ENCODE results near the gene CFAP77. TPM values are rescaled to one million over a fixed set of nuclear protein-coding genes. Genes with fewer than 3 reads are reported as not detected.

The CFAP77 gene
- total RNA-seq, 1 donor from 2014 or later = not detected

GRCh38 chr9:132401824-132402223 lies 8.2 kb upstream of the CFAP77 start:
- DNase-seq = no peak
- no peak for ATAC-seq
- H3K4me3 ChIP-seq = no peak overlapping the region
- no peak for TF ChIP-seq CTCF (IDR thresholded peaks at IDR 0.05)
- H3K36me3 ChIP-seq = peaks cover 49% of the 10 kb centered on the region
- H3K27me3 ChIP-seq = no peaks in the 10 kb centered on the region
- H3K27ac ChIP-seq = no peak overlapping the region
- intact Hi-C loops (cut with DNase I) = no loop called here
- peaks cover 12% of the 10 kb centered on the region for H3K4me1 ChIP-seq
- no peaks in the 10 kb centered on the region for H3K9me3 ChIP-seq

- no peaks in the 10 kb centered on the region for H3K27me3 ChIP-seq
- H3K27ac ChIP-seq = no peak overlapping the region
- peaks cover 12% of the 10 kb centered on the region for H3K4me1 ChIP-seq
- ATAC-seq (no peak), DNase-seq (no peak)
- intact Hi-C loops (cut with DNase I) = no loop called here
- H3K9me3 ChIP-seq = no peaks in the 10 kb centered on the region
- TF ChIP-seq CTCF (IDR thresholded peaks at IDR 0.05) = no peak
- no peak overlapping the region for H3K4me3 ChIP-seq
- H3K36me3 ChIP-seq = peaks cover 24% of the 10 kb centered on the region
Measured at GRCh38 chr9:132404228-132404881, 5.7 kb upstream of the CFAP77 start.

GRCh38 chr9:132406554-132407122 lies 3.4 kb upstream of the CFAP77 start, which contains the start of gene TTF1:
Gene TTF1 (minus strand): TSS chr9:132406840. CDS start chr9:132402821, 4,019 bp downstream.
- DNase-seq (peak; percentile 95), ATAC-seq (peak; percentile 91)
- TF ChIP-seq CTCF (IDR thresholded peaks at IDR 0.05) = no peak
- intact Hi-C loops (cut with DNase I) = no loop called here
- H3K27me3 ChIP-seq = peaks cover 18% of the 10 kb centered on the region
- H3K4me1 ChIP-seq = peaks cover 30% of the 10 kb centered on the region
- H3K36me3 ChIP-seq = peaks cover 12% of the 10 kb centered on the region
- no peaks in the 10 kb centered on the region for H3K9me3 ChIP-seq
- peak within 1 kb of the TSS; percentile 32 for H3K27ac ChIP-seq
- peak within 1 kb of the TSS; percentile 83 for H3K4me3 ChIP-seq

GRCh38 chr9:132407196-132407595 lies 2.8 kb upstream of the CFAP77 start:
- H3K9me3 ChIP-seq = no peaks in the 10 kb centered on the region
- no peak for ATAC-seq
- TF ChIP-seq CTCF (IDR thresholded peaks at IDR 0.05) = no peak
- intact Hi-C loops (cut with DNase I) = no loop called here
- peaks cover 6% of the 10 kb centered on the region for H3K36me3 ChIP-seq
- H3K4me1 ChIP-seq = peaks cover 30% of the 10 kb centered on the region
- DNase-seq = no peak
- H3K27me3 ChIP-seq = peaks cover 23% of the 10 kb centered on the region
- peak overlapping the region; percentile 83 for H3K4me3 ChIP-seq
- peak overlapping the region; percentile 32 for H3K27ac ChIP-seq

- no peak overlapping the region for H3K27ac ChIP-seq
- ATAC-seq (no peak), DNase-seq (no peak)
- no peak for TF ChIP-seq CTCF (IDR thresholded peaks at IDR 0.05)
- no peak overlapping the region for H3K4me3 ChIP-seq
- no peaks in the 10 kb centered on the region for H3K9me3 ChIP-seq
- H3K4me1 ChIP-seq = peaks cover 30% of the 10 kb centered on the region
- intact Hi-C loops (cut with DNase I) = no loop called here
- H3K36me3 ChIP-seq = no peaks in the 10 kb centered on the region
- peaks cover 34% of the 10 kb centered on the region for H3K27me3 ChIP-seq
Measured at GRCh38 chr9:132408521-132408920, 1.5 kb upstream of the CFAP77 start.
